ENCODE data around the gene EGFR.
A peak's percentile ranks its signal among the peaks of the same experiment; 100 is the strongest.

Gene EGFR

GRCh38 chr7:55185321-55185802 is 166.5 kb downstream of the EGFR start:
- H3K9me3 ChIP-seq (ENCODE audit: control insufficient read depth in 1 of 2, low read length in 2 of 2) = no peaks in the 10 kb centered on the region
- H3K9ac ChIP-seq (ENCODE audit: low read depth in 1 of 2, low read length in 2 of 2) = no peak overlapping the region
- H3K27me3 ChIP-seq (ENCODE audit: control insufficient read depth in 1 of 2, insufficient read depth in 2 of 2, low read length in 2 of 2) = no peaks in the 10 kb centered on the region
- H3K4me1 ChIP-seq (ENCODE audit: control insufficient read depth in 1 of 2, insufficient read depth in 2 of 2, low read length in 2 of 2) = peaks cover 49 to 51% of the 10 kb centered on the region in 2 donors
- H3K4me3 ChIP-seq (ENCODE audit: low read depth in 1 of 2, low read length in 2 of 2) = no peak overlapping the region
- H3K36me3 ChIP-seq (ENCODE audit: control insufficient read depth in 1 of 2, insufficient read depth in 2 of 2, low read length in 2 of 2) = peaks cover 0 to 35% of the 10 kb centered on the region in 2 donors
- no peak overlapping the region for H3K27ac ChIP-seq (ENCODE audit: low read depth, low read length)

- no peaks in the 10 kb centered on the region for H3K9me3 ChIP-seq (ENCODE audit: control insufficient read depth in 1 of 2, low read length in 2 of 2)
- H3K36me3 ChIP-seq (ENCODE audit: control insufficient read depth in 1 of 2, insufficient read depth in 2 of 2, low read length in 2 of 2) = peaks cover 0 to 35% of the 10 kb centered on the region in 2 donors
- H3K27ac ChIP-seq (ENCODE audit: low read depth, low read length) = no peak overlapping the region
- H3K4me3 ChIP-seq (ENCODE audit: low read depth in 1 of 2, low read length in 2 of 2) = no peak overlapping the region
- peaks cover 42 to 44% of the 10 kb centered on the region in 2 donors for H3K4me1 ChIP-seq (ENCODE audit: control insufficient read depth in 1 of 2, insufficient read depth in 2 of 2, low read length in 2 of 2)
- H3K9ac ChIP-seq (ENCODE audit: low read depth in 1 of 2, low read length in 2 of 2) = no peak overlapping the region
- H3K27me3 ChIP-seq (ENCODE audit: control insufficient read depth in 1 of 2, insufficient read depth in 2 of 2, low read length in 2 of 2) = no peaks in the 10 kb centered on the region
Measured at GRCh38 chr7:55185941-55186609, 167.3 kb downstream of the EGFR start.

DNA sequence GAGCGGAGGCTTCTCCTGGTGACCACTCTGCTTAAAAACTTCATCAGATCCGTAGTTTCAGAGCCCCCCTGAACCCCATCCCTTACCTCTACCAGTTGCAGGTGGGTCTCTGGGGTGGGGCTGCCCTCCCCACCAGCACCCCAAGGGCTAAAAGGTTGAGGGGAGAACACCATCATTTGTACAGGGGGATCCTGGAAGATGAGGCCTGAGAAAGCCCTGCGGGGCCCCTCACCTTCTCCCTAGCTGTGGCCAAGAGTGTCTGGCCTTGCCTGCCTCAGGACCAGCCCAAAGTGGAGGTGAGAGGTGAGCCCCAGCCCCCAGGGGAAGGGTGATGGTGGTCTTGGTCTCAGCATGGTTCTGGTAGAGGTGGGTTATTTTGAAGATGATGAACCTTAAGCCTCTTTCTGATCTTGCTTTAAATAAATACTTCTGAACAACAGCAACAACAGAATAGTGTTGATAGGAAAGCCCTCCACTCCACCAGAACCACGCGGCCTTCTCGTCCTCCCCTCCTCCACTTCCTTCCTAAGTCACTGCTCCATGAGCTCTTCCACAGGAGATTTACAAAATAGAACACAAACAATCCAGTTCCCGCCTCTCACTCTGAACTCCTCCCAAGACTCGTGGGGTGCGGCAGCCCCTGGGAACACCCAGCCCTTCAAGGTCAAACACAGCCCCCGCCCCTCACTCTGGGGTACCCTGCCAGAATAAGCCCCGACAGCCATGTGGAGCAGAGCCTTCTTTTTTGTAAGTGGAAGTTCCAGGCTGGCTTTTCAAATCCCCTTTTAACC is 169.1 kb downstream of the EGFR start:
- H3K4me3 ChIP-seq (ENCODE audit: low read depth in 1 of 2, low read length in 2 of 2) = peak overlapping the region in 1 of 2 donors; percentile 44
- H3K9ac ChIP-seq (ENCODE audit: low read depth in 1 of 2, low read length in 2 of 2) = peak overlapping the region; percentile 67 to 70
- peaks cover 33 to 36% of the 10 kb centered on the region in 2 donors for H3K4me1 ChIP-seq (ENCODE audit: control insufficient read depth in 1 of 2, insufficient read depth in 2 of 2, low read length in 2 of 2)
- H3K9me3 ChIP-seq (ENCODE audit: control insufficient read depth in 1 of 2, low read length in 2 of 2) = no peaks in the 10 kb centered on the region
- H3K27ac ChIP-seq (ENCODE audit: low read depth, low read length) = no peak overlapping the region
- H3K36me3 ChIP-seq (ENCODE audit: control insufficient read depth in 1 of 2, insufficient read depth in 2 of 2, low read length in 2 of 2) = peaks cover 0 to 37% of the 10 kb centered on the region in 2 donors
- H3K27me3 ChIP-seq (ENCODE audit: control insufficient read depth in 1 of 2, insufficient read depth in 2 of 2, low read length in 2 of 2) = no peaks in the 10 kb centered on the region

- Histone ChIP-seq H3K27me3 (ENCODE audit: control insufficient read depth in 1 of 2, insufficient read depth in 2 of 2, low read length in 2 of 2) (no peaks in the 10 kb centered on the region), H3K4me3 (ENCODE audit: low read depth in 1 of 2, low read length in 2 of 2) (peak overlapping the region; percentile 25 to 44), H3K36me3 (ENCODE audit: control insufficient read depth in 1 of 2, insufficient read depth in 2 of 2, low read length in 2 of 2) (peaks cover 0 to 34% of the 10 kb centered on the region in 2 donors), H3K27ac (ENCODE audit: low read depth, low read length) (peak overlapping the region; percentile 13), H3K9me3 (ENCODE audit: control insufficient read depth in 1 of 2, low read length in 2 of 2) (no peaks in the 10 kb centered on the region), H3K4me1 (ENCODE audit: control insufficient read depth in 1 of 2, insufficient read depth in 2 of 2, low read length in 2 of 2) (peaks cover 33 to 42% of the 10 kb centered on the region in 2 donors), H3K9ac (ENCODE audit: low read depth in 1 of 2, low read length in 2 of 2) (peak overlapping the region; percentile 67 to 70)
Measured at GRCh38 chr7:55188590-55189138, 169.8 kb downstream of the EGFR start.

DNA sequence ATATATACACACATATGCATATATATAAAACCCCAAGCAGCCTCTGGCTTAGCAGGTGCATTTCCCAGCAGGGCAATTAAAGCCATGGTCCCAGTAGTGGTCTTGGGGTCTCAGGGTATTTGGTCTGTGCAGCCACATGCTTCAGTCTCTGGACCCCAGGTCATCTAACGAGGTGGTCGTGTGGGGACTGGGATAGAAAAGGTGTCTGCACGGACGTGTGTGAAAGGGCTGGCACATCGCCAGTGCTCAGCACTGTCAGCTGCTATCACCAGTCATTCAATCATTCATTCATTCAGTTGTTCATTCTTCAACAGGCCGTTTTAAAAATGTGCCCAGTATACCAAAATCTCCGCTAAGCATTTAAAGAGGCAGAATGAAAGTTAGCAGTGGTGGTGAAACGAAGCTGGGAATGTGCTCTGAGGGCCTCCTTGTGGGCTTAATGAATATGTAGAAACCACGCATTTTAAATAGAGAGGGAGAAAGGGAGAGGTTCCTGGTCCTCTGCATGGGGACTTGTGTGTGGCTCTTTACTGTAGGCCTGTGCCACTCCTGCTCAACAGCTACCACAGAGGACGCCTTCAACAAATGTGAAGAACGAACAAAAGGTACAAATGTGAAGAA is 170.4 kb downstream of the EGFR start:
- Histone ChIP-seq H3K27me3 (ENCODE audit: control insufficient read depth in 1 of 2, insufficient read depth in 2 of 2, low read length in 2 of 2) (no peaks in the 10 kb centered on the region), H3K27ac (ENCODE audit: low read depth, low read length) (peak overlapping the region; percentile 26), H3K4me3 (ENCODE audit: low read depth in 1 of 2, low read length in 2 of 2) (no peak overlapping the region), H3K36me3 (ENCODE audit: control insufficient read depth in 1 of 2, insufficient read depth in 2 of 2, low read length in 2 of 2) (peaks cover 0 to 28% of the 10 kb centered on the region in 2 donors), H3K4me1 (ENCODE audit: control insufficient read depth in 1 of 2, insufficient read depth in 2 of 2, low read length in 2 of 2) (peaks cover 33 to 42% of the 10 kb centered on the region in 2 donors), H3K9me3 (ENCODE audit: control insufficient read depth in 1 of 2, low read length in 2 of 2) (no peaks in the 10 kb centered on the region), H3K9ac (ENCODE audit: low read depth in 1 of 2, low read length in 2 of 2) (no peak overlapping the region)

- Histone ChIP-seq H3K27ac (ENCODE audit: low read depth, low read length) (no peak overlapping the region), H3K9me3 (ENCODE audit: control insufficient read depth in 1 of 2, low read length in 2 of 2) (no peaks in the 10 kb centered on the region), H3K4me1 (ENCODE audit: control insufficient read depth in 1 of 2, insufficient read depth in 2 of 2, low read length in 2 of 2) (peaks cover 33 to 42% of the 10 kb centered on the region in 2 donors), H3K27me3 (ENCODE audit: control insufficient read depth in 1 of 2, insufficient read depth in 2 of 2, low read length in 2 of 2) (no peaks in the 10 kb centered on the region), H3K36me3 (ENCODE audit: control insufficient read depth in 1 of 2, insufficient read depth in 2 of 2, low read length in 2 of 2) (peaks cover 0 to 24% of the 10 kb centered on the region in 2 donors), H3K4me3 (ENCODE audit: low read depth in 1 of 2, low read length in 2 of 2) (no peak overlapping the region), H3K9ac (ENCODE audit: low read depth in 1 of 2, low read length in 2 of 2) (no peak overlapping the region)
Measured at GRCh38 chr7:55189878-55190436, 171.1 kb downstream of the EGFR start.

DNA sequence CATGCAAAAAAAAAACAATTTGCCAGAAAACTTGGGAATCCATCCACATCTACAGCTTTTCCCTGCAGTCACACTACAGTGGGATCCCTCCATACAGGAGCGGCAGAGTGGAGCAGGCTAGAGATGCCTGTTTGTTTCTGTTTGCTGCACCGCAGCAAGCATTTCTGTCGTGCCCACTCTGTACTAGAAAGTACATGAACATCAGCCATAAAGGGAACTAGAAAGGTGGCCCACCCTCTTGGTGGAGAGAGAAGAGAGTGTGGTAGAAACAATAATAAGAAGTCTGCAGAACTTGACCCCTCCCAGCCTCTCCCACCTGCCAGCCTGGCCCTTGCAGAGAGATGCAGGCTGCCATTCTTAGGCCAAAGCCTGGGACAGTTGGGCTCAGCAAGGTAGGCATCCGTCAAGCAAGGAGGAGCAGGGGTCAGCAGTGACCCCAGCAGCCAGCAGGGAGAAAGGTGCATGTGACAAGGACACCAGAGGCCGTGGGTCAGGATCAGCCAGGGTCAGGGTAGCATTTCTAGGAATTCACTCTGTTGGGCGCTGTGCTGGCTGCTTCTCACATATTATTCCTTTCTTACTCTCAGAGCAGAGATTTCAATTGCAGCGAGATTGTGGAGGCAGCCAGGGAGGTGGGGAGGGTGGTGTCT is 171.8 kb downstream of the EGFR start:
- no peak overlapping the region for H3K4me3 ChIP-seq (ENCODE audit: low read depth in 1 of 2, low read length in 2 of 2)

GRCh38 chr7:55191161-55191925 is 172.5 kb downstream of the EGFR start:
- peaks cover 33 to 42% of the 10 kb centered on the region in 2 donors for H3K4me1 ChIP-seq (ENCODE audit: control insufficient read depth in 1 of 2, insufficient read depth in 2 of 2, low read length in 2 of 2)
- no peaks in the 10 kb centered on the region for H3K9me3 ChIP-seq (ENCODE audit: control insufficient read depth in 1 of 2, low read length in 2 of 2)
- H3K4me3 ChIP-seq (ENCODE audit: low read depth in 1 of 2, low read length in 2 of 2) = no peak overlapping the region
- no peak overlapping the region for H3K9ac ChIP-seq (ENCODE audit: low read depth in 1 of 2, low read length in 2 of 2)
- no peak overlapping the region for H3K27ac ChIP-seq (ENCODE audit: low read depth, low read length)
- H3K27me3 ChIP-seq (ENCODE audit: control insufficient read depth in 1 of 2, insufficient read depth in 2 of 2, low read length in 2 of 2) = no peaks in the 10 kb centered on the region
- H3K36me3 ChIP-seq (ENCODE audit: control insufficient read depth in 1 of 2, insufficient read depth in 2 of 2, low read length in 2 of 2) = peaks cover 0 to 16% of the 10 kb centered on the region in 2 donors

More for the DNA sequence above, 171.8 kb downstream of the EGFR start:
- no peak overlapping the region for H3K9ac ChIP-seq (ENCODE audit: low read depth in 1 of 2, low read length in 2 of 2)
- H3K36me3 ChIP-seq (ENCODE audit: control insufficient read depth in 1 of 2, insufficient read depth in 2 of 2, low read length in 2 of 2) = peaks cover 0 to 22% of the 10 kb centered on the region in 2 donors
- H3K9me3 ChIP-seq (ENCODE audit: control insufficient read depth in 1 of 2, low read length in 2 of 2) = no peaks in the 10 kb centered on the region
- H3K27ac ChIP-seq (ENCODE audit: low read depth, low read length) = no peak overlapping the region
- peaks cover 33 to 42% of the 10 kb centered on the region in 2 donors for H3K4me1 ChIP-seq (ENCODE audit: control insufficient read depth in 1 of 2, insufficient read depth in 2 of 2, low read length in 2 of 2)
- H3K27me3 ChIP-seq (ENCODE audit: control insufficient read depth in 1 of 2, insufficient read depth in 2 of 2, low read length in 2 of 2) = no peaks in the 10 kb centered on the region

Measured in duodenal mucosa (tissue), 2 donors.